HG02970 (cell line): ENCODE data around the gene PCED1B.

Source experiments
- ATAC-seq: cut with Tn5 transposase; IDR thresholded peaks from one replicate; pipeline ENCODE4 v1.9.1; 2021; ENCODE audit warnings: mild to moderate bottlenecking, moderate library complexity, moderate number of reproducible peaks; ENCODE audit not compliant: unreplicated experiment, low FRiP score

PCED1B gene

GRCh38 chr12:47087088-47087688 lies 7.8 kb downstream of the PCED1B start:
- ATAC-seq, result no peak

- ATAC-seq, result no peak
Observed at GRCh38 chr12:47088021-47088944, 8.9 kb downstream of the PCED1B start.

- no peak for ATAC-seq
Observed at GRCh38 chr12:47091009-47091408, 11.6 kb downstream of the PCED1B start.

- ATAC-seq, result no peak
Observed at GRCh38 chr12:47094804-47095203, 15.4 kb downstream of the PCED1B start.

GRCh38 chr12:47095446-47096236 lies 16.2 kb downstream of the PCED1B start:
- ATAC-seq, result no peak

GRCh38 chr12:47097276-47097896 lies 18.0 kb downstream of the PCED1B start:
- no peak for ATAC-seq

- no peak for ATAC-seq
Observed at GRCh38 chr12:47098099-47098498, 18.7 kb downstream of the PCED1B start.

GRCh38 chr12:47099610-47100009 lies 20.2 kb downstream of the PCED1B start:
- ATAC-seq, result no peak

- ATAC-seq, result no peak
Observed at GRCh38 chr12:47100160-47100559, 20.7 kb downstream of the PCED1B start.

- no peak for ATAC-seq
Observed at GRCh38 chr12:47102406-47102805, 23.0 kb downstream of the PCED1B start.

GRCh38 chr12:47102845-47103651 lies 23.6 kb downstream of the PCED1B start:
- ATAC-seq, result no peak

GRCh38 chr12:47105914-47106674 lies 26.7 kb downstream of the PCED1B start:
- no peak for ATAC-seq

GRCh38 chr12:47107446-47107845 lies 28.0 kb downstream of the PCED1B start:
- ATAC-seq, result no peak

GRCh38 chr12:47107926-47108325 lies 28.5 kb downstream of the PCED1B start:
- ATAC-seq, result no peak

GRCh38 chr12:47110011-47110541 lies 30.7 kb downstream of the PCED1B start:
- ATAC-seq, result no peak

- ATAC-seq, result no peak
Observed at GRCh38 chr12:47110718-47111391, 31.4 kb downstream of the PCED1B start.

GRCh38 chr12:47111392-47111778 lies 32.0 kb downstream of the PCED1B start:
- ATAC-seq, result no peak

GRCh38 chr12:47111854-47112253 lies 32.4 kb downstream of the PCED1B start:
- ATAC-seq, result no peak
